SH-SY5Y (cell line): Measurements from ENCODE around the gene GAB2.

Experiments used
- GATA2 ChIP-seq: IDR thresholded peaks from 2 replicates; pipeline ENCODE4 v1.6.1; 2011; ENCODE audit warnings: mild to moderate bottlenecking, low read depth, low read length
- GATA3 ChIP-seq: IDR thresholded peaks from 2 replicates; pipeline ENCODE4 v1.6.1; 2011; ENCODE audit warnings: low read depth, mild to moderate bottlenecking, low read length, moderate library complexity

GRCh38 chr11:78217650-78218541, 199.7 kb downstream of the GAB2 start:
- TF ChIP-seq GATA3, result no peak
- no peak for TF ChIP-seq GATA2
